A673 (cell line): Measurements from ENCODE around the gene RORC.

ENCODE experiments used
- CTCF ChIP-seq: fragments of 300-800, 200-600 bp; sonication (generic); conservative IDR thresholded peaks from 2 replicates; pipeline ENCODE4 v1.5.1; 2017; ENCODE audit warnings: low read depth, mild to moderate bottlenecking, antibody characterized with exemption, low read length, moderate library complexity, mixed read lengths
- EZH2 ChIP-seq: fragments of 200-600 bp; sonication (generic); IDR thresholded peaks from 2 replicates; pipeline ENCODE4 v1.6.1; 2017; ENCODE audit warnings: borderline replicate concordance, low read depth, mild to moderate bottlenecking, mixed read lengths, antibody characterized with exemption, low read length; ENCODE audit not compliant: poor library complexity, severe bottlenecking

GRCh38 chr1:151854658-151855057 lies 23.1 kb upstream of the RORC start:
- TF ChIP-seq CTCF (no peak), EZH2 (no peak)
